OCI-M1 (cell line): ENCODE results near the gene SLC66A3.
"Not testable (repeated sequence)": the region's sequence is repeated elsewhere in the genome, so short reads cannot be mapped to it uniquely, and the experiment has no call there.

ENCODE experiments used
- DNase-seq: peaks from one replicate; lab custom pipeline; 2025; lab: John Stamatoyannopoulos, UW

The SLC66A3 gene

DNA sequence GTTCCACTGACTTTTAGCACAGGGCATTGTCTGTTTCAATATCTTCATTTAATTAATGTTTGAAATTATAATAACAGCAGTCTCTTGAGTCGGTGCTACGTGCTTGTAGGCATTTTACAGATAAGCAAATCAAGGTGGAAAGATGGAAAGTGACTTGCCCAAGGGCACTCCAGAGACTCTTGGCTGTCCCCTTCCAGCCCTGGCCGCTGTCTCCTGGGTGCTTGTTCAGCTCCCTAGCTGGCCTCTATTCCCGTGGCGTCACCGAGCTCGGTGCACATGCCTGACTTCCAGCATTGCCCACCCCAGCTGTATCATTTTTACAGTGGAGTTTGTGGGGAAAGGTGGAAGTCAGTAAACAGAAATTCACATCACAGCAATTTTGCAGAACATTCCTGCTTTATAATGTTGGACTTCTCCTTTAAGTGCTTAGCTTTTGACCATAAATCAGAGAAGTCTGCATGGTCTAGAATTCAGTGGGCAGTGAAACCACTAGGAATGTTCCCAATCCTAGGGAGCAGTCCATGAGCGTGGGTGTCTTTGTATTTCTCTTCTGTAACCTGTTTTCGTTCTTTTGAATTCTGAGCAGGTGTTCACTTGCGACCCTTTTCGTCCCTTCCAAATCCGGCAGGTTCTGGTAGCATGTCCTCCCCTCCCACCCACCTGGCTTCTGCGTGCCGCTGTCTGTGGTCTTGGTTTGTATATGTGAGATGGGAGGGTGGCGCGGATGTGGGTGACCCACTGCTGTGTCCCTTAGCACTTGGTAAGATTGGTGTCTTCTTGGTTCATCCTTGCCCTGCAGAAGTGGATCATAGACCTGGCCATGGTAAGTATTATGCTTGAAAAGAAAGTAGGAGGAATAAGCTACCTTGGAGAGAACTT is 8.4 kb downstream of the SLC66A3 start:
- no peak for DNase-seq

DNA sequence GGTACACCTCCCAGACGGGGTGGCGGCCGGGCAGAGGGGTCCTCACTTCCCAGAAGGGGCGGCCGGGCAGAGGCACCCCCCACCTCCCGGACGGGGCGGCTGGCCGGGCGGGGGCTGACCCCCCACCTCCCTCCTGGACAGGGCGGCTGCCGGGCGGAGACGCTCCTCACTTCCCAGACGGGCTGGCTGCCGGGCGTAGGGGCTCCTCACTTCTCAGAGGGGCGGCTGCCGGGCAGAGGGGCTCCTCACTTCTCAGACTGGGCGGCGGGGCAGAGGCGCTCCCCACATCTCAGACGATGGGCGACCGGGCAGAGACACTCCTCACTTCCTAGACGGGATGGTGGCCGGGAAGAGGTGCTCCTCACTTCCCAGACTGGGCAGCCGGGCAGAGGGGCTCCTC is 9.8 kb downstream of the SLC66A3 start:
- not testable (repeated sequence) for DNase-seq

DNA sequence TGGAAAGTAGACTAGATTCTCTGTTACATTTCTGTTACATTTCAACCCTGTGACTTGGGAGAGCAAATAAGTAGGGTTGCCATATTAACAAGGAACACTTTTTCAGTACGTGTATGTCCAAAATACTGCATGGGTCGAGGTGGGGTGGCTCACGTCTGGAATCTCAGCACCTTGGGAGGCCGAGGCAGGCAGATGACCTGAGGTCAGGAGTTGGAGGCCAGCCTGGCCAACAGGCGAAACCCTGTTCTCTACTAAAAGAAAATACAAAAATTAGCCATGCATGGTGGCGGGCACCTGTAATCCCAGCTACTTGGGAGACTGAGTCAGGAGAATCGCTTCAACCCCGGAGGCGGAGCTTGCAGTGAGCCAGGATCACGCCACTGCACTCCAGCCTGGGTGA is 11.2 kb downstream of the SLC66A3 start:
- DNase-seq: no peak

DNA sequence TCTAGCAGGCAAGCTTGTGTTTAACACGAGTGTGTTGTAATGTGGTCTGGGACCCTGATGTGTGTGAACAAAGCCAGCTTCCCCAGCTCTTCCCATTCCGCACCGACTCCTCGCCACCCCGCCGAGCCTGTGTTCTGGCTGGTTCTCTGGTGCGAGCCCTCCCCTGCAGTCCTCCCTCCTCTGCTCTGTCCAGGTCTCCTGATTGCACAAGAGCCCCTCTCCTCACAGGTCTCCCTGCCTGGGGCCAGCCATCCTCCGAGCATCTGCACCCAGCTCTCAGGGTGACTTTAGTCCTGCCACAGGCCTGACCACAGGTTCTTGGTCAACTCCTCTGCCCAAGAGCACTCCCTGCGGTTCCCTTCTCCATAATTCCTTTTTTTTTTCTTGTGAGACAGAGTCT is 13.2 kb downstream of the SLC66A3 start:
- no peak for DNase-seq

DNA sequence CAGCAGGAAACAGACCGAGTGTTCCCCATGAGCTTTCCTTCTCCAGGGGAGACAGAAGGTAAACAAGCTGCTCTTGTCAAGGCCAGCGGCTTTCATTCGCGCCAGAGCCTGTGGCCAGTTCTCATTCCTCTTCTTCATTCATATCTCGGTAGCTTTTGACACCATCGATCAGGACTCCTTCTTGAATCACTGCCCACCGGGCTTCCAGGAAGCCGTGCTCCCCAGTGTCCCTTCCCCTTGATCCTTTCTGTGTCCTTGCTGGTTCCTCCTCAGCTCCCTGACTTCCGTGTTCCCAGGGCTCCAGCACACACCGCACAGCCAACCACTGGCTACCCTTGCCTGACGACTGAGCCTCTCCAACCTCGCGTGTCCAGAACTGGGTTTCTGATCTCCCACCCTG is 14.1 kb downstream of the SLC66A3 start:
- no peak for DNase-seq

DNA sequence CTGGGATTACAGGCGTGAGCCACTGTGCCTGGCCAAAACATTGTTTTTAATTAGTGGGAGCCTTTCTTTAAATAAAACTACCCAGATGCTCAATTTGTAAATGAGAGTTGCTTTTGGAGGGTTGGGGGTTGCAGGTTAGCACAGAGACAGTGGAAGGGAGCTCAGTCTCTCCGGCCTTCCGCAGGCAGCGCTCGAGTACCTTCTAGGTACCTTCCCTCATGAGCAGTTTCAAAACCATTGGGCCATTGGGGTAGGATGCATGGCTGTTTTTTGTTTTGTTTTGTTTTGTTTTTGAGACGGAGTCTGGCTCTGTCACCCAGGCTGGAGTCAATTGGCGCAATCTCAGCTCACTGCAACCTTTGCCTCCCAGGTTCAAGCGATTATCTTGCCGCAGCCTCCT is 19.0 kb downstream of the SLC66A3 start:
- no peak for DNase-seq

DNA sequence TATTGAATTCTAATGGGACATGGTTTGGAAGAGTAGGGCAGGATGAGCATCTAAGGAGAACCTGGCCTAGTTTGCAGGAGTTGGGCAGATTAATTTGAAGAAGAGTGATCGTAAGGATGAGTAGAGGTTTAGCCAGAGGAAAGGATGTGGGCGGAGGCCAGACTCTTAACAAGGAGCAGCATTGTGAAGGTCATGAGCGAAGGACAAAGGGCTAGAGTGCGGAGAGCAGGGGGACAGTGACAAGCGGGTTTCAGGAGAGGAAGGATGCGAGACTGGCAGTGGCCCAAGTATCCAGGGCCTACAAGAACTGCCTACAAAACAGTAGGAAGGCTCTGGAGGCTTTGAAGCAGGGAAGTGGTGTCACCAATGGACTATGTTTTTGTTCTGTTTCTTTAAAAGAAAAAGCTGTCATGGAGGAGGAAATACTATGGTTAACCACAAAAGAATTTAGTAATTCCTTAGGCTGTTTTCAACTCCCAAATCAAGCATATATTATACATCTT is 20.1 kb downstream of the SLC66A3 start:
- DNase-seq: no peak

DNA sequence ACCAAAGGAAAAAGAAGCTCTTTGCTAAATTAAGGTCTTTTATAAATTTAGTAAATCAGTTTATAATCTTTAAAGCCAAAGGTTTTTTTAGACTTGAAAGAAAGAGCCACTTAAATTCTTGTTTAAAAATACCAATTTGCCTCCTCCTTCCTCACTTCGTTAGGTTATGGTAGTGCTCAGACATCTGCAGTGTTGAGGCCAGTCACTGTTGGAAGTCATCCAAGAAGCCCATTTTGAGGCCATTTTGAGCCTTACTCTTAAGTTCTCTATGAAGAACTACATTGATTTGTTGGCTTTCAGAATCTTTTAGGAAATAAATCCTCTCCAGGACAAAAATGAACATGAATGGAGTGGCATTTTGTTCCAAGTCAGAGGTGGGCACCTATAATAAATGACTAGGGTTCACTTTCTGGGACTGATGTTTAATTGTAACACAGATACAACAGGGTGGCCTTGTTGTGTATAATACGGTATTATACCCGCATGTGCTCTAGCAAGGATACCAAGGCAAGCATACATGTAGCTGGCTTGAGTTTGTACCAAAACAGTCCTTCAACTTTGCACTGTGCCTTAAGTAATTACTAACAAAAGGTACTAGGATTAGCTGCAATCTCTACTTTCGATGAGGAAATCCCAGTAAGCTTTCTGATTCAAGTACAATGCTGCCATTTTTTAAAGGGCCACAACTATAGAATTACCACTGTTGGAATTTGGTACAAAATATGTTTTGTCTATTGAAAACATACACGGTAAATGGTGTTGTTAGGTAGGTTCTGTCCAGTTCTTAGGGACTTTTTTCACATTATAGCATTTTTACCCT is 22.8 kb downstream of the SLC66A3 start:
- DNase-seq: no peak

DNA sequence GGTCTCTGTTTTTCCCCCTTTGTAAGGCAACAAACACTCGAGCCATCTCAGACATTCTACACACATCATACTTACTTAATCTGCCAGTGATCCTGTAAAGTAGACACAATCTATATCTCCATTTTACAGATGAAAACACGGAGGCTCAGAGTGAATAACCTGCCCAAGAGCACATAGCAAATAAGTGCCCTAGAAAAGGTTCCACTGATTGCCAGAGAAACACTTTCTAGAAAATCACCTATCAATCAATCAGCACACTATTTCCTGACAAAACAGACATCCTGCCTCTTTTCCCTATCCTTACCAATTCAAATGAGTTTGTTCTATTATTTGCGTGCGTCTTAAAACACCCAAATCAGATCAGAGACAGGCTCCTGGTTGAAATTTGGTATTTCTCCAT is 23.9 kb downstream of the SLC66A3 start:
- DNase-seq: no peak

DNA sequence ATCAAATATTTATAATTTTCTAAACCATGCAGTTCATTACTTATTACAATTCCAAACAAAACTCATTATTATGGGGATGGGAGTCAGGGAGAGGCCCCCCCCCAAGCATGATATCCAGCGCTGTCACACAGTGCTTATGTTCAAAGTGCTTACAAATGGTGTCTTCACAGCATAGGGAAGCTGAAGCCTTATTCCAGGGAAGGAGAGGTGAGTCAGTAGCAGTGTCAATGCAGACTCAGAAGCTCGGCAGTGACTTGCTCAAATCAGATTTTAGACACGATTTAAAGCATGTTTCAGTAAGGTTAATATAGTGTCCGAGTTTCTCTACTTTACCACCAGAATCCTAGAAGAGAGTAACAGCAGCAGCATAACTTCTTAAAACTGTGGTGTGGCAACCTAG is 24.6 kb downstream of the SLC66A3 start:
- DNase-seq: no peak

DNA sequence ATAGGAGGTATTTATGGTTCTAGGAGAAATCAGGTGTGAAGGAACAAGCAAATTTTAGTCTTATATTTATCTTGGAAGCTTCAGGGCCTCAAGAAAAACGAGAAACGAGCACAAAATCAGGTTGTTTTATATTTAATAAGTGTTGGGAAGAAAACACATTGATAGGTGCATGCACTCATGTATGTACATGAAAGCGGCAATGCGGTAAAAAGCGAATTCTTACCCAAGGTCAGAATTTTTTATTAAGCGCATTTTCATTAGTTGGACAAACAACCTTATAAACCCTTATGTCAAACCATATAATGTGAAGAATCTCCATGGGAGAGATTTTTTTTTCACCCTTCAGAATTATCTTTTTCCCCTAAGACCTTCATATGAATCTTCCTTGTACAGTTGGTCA is 25.4 kb downstream of the SLC66A3 start:
- no peak for DNase-seq

DNA sequence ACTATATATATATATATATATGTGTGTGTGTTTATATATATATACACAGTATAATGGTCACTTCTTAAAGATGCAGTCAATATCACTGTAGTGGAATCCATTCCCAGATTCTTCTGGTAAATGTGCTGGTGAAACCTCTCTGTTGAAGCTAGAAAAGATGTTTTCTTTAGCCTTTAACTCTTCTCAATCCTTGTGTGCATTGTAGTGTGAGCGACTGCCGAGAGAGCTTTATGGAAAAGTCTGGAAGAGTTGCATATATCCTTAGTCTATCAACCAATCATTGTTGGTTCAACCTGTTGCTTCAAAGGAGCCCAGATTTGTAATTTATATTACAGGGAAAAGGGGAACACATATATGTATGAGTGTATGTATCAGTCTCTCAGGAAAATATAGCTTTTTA is 27.7 kb downstream of the SLC66A3 start:
- DNase-seq: no peak

DNA sequence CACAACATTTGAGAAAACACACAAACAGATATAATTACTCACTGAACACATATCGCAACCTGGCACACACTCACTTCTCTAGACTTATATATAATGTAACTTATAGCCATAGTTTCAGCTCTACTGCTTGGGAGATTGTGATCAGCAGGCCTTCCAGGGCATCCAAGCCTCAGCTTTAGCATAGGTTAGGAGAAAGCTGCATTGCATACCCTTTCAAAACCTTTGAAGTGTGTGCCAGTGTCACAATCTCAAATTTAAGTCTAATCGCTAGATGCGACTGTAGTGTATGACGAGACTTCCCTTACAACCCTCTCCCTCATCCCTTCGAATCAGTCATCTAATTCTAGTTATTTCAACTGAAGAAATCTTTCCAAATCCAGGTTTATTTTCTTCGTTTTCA is 30.9 kb downstream of the SLC66A3 start:
- no peak for DNase-seq

DNA sequence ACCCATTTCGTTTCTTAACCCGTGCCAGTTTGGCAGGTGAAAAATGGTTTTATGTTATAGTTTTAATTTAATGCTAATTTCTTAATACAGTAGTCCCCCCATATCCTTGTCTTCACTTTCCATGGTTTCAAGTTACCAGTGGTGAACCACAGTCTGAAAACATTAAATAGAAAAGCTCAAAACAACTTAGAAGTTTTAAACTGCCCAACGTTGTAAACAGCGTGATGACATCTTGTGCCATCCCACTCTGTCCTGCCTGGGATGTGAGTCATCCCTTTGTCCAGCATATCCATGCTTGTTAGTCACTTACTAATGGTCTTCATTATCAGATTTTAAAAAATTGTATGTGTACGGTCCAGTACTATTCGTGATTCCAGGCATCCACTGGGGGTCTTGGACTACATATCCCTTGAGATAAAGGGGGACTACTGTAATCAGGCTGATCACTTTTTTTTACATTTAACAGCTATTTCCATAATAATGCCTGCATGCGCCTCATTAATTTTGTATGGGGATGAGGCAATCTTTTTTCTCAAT is 31.9 kb downstream of the SLC66A3 start:
- DNase-seq: no peak

DNA sequence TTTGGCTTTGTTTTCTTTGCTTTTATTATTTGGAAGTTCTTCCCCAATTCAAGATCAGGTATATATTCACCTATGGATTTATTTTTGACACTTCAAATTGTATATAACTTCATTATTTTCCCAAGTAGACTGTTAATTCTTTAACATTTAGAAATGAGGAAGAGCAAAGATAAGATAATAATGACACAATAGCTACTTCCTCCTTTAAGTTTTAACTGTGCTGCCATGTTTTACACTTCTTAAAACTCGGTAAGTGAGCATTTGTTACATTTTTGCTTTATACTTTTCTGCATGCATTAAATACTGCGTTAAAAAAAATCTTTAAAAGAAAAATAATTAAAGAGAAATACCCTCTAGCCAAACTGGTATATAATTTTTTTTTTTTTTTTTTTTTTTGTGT is 32.5 kb downstream of the SLC66A3 start:
- peak; percentile 63 for DNase-seq

DNA sequence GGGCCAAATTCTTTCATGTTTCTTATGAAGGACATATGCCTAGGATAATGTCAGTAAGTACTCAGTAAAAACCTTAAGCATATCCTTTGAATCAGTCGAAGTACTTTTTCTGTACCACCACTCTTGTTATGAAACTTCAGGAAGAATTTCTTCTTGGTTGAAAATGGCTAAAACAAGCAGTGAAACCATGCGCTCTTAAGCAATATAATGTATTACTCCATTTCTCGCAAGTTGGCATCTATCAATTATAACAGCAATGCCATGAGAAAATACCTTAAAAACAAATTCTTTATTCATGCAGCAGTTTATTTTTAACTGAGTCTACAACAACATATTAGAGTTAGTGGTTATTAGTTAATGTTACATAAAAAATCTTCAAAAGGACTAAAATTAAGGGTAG is 41.0 kb downstream of the SLC66A3 start:
- no peak for DNase-seq

DNA sequence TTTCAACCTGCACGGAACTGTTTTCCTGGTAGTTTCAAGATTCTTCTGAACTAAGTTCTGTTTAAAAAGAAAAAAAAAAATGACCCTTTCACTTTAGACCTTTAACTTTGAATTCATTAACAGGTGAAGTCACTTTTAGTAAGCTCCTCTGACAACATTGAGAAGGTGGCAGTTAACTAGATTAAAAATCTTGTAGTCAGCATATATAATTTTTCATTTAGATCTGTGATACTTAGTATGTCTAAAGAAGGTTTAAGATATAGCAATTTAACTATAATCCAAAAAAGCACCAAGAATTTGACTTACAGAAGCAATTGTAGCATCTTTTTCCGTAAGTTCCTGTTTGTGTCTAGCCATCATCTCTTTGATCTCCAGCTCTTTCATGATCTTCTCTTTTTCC is 45.4 kb downstream of the SLC66A3 start:
- DNase-seq: no peak

DNA sequence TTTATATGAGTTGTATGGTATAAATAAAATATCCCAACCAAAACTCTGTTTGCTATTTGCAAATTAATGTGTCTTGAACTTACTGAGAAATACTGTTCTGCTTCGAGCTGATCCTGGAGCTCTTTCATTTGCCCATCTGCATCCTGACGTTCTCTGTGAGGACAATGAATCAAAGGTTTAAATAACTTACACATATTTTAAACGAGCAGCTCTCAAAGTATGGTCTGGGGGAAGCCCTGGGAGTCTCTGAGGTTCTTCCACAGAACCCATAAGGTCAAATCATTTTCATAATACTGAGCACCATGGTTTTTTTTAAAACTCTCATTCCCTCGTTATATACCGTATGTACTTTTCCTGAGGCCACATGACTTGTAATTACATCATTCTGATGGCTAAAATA is 46.7 kb downstream of the SLC66A3 start:
- DNase-seq: no peak

DNA sequence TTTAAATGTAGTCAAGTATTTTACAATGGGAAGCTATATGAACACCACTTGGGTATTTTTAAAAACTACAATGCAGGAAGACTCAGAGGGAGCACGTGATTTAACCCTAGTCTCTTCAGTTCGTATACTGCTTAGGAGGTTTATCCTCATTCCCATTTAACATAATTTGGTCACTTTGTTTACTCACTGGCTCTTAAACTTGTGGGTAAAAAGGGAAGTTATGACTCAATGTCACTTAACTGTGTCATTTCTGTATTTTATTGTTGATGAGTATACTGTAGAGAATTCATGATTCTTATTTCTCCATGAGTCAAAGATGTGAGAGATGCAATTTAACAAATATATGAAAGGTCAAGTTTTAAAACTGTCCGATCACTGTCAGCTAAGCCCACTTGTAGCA is 48.2 kb downstream of the SLC66A3 start:
- DNase-seq: peak; percentile 69

DNA sequence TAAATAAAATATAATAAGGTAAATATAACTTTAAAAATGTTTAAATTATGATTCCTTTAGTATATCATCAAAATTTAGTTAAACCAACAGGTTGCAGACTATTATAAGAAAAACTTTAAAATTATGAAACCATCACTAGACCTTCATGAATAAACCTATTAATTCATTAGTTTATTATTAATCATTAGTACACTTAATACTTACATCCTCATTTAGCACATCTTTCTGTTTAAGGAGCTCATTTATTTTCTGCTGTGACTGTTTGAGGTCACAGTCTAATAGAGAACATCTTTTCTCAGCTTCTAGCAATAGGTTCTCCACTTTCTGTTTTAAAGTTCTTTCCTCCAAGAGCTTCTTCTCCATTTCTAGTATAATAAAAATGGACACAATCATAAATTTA is 52.8 kb downstream of the SLC66A3 start:
- DNase-seq: no peak

DNA sequence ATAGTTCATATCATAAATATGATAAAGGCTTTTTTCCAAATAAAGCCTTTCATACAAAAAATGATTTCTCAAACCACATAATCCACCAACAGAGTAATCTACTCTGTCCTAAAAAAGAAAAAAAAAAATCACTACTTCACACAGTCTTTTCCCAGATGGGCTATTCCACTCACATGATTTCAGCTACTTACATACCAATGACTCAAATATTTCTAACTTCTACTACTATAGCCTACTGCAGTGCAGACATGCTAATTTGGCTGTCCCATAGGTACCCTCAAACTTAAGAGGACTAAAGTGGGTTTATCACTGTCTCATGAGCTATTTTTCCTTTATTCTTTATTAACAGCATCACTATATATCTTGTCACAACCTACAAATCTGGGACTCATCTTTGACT is 57.4 kb downstream of the SLC66A3 start:
- no peak for DNase-seq

DNA sequence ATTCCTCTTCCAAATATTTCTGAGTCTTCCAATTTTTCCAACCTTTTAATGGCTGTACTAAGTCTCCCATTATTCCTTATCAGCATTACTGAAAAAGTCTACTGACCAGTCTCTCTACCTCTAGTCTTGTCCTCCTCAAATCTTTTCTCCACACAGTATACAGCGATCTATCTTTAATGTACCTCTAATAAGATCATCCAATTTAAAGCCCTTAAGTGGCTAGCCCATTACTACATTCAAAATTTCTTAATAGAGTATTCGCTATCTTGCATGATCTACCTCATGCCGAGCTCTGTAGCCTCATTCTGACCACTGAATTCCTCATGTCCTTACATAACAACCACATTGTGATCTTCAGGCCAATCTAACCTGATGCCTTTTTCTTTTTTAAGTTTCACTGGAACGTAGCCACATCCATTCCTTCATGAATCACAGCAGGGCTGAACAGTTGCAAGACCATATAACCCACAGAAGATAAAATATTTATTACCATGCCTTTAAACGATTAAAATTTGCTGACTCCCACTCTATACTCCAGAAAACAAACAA is 57.9 kb downstream of the SLC66A3 start:
- no peak for DNase-seq

DNA sequence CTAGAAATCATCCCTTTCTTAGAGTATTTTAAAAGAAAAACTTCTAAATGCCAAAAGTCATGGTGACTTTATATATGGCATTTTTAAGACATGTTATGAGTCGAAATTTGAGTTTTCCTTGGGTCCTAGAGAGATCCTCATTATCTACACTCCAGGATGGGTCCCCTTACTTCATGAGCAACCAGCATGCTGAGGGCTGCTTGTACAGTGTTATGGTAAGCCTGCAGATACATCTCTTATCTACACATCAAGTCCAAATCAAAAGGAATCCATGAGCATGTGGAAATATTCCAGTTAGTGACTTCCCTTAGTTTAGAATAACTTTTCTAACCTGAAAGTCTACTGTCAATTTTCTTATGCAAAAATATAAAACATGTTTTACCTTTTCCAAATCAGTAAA is 58.7 kb downstream of the SLC66A3 start:
- DNase-seq: no peak
